Ectodermal cell (in vitro differentiated cells): ENCODE measurements around the gene JARID2. TPM values are rescaled to one million over a fixed set of nuclear protein-coding genes. Genes with fewer than 3 reads are reported as not detected.

Experiments
- H3K27ac ChIP-seq: 2 replicates; pipeline ENCODE4 v1.7.0; 2013; ENCODE audit warnings: mild to moderate bottlenecking, low read depth, low read length; ENCODE audit not compliant: insufficient read depth, poor library complexity, severe bottlenecking
- H3K27me3 ChIP-seq: 2 replicates; pipeline ENCODE4 v1.7.0; 2013; ENCODE audit warnings: mild to moderate bottlenecking, low read length; ENCODE audit not compliant: insufficient read depth, control insufficient read depth, poor library complexity, severe bottlenecking
- H3K36me3 ChIP-seq: one replicate; pipeline ENCODE4 v1.7.0; 2013; ENCODE audit warnings: low read length; ENCODE audit not compliant: control insufficient read depth, insufficient read depth
- H3K4me1 ChIP-seq: one replicate; pipeline ENCODE4 v1.7.0; 2013; ENCODE audit warnings: low read length; ENCODE audit not compliant: control insufficient read depth, insufficient read depth
- H3K4me3 ChIP-seq: 2 replicates; pipeline ENCODE4 v1.7.0; 2013; ENCODE audit warnings: low read depth, low read length, control low read depth; ENCODE audit not compliant: insufficient read depth
- H3K9me3 ChIP-seq: 2 replicates; pipeline ENCODE4 v1.7.0; 2013; ENCODE audit warnings: mild to moderate bottlenecking, low read length, moderate library complexity; ENCODE audit not compliant: control insufficient read depth
- WGBS, 2 experiments: methylation state at CpG; one replicate each; pipeline ENCODE4 v1.1.7; 2013; ENCODE audit warnings: missing lambda C conversion rate in 2 of 2; 5-methylcytosine and 5-hydroxymethylcytosine counted together
- polyA plus RNA-seq, 4 experiments: library from polyadenylated mRNA; stranded (reverse); fragments of 50-300 nt; gene quantifications; one replicate each; pipeline ENCODE4 v1.2.3, GENCODE V29; 2013

The JARID2 gene
- 51.0 TPM for polyA plus RNA-seq (2013, experiment 1 of 4)
- 55.7 TPM for polyA plus RNA-seq (2013, experiment 2 of 4)
- 38.3 TPM for polyA plus RNA-seq (2013, experiment 3 of 4)
- polyA plus RNA-seq (2013, experiment 4 of 4), result 43.5 TPM

- Histone ChIP-seq H3K4me1 (no peaks in the 10 kb centered on the region), H3K36me3 (no peaks in the 10 kb centered on the region), H3K27ac (peak within 1 kb of the TSS; percentile 73), H3K4me3 (peak within 1 kb of the TSS; percentile 54), H3K9me3 (no peaks in the 10 kb centered on the region), H3K27me3 (peaks cover 6% of the 10 kb centered on the region)
- WGBS, 2 experiments, result 0 to 1% methylated on average over 59 of the region's 59 CpGs
These were observed at the start of gene JARID2 for GRCh38 chr6:15245361-15246216. JARID2 (plus strand) TSS chr6:15246069; CDS start chr6:15246540, 471 bp downstream.

GRCh38 chr6:15200087-15200486 is 45.8 kb upstream of the JARID2 start:
- no peaks in the 10 kb centered on the region for H3K4me1 ChIP-seq
- 83 to 94% methylated on average over 4 to 5 of the region's 5 CpGs for WGBS, 2 experiments
- H3K27me3 ChIP-seq, result no peaks in the 10 kb centered on the region
- no peaks in the 10 kb centered on the region for H3K9me3 ChIP-seq
- H3K36me3 ChIP-seq, result no peaks in the 10 kb centered on the region
- H3K27ac ChIP-seq, result no peak overlapping the region
- H3K4me3 ChIP-seq, result no peak overlapping the region

- 86 to 90% methylated on average over 4 of the region's 4 CpGs for WGBS, 2 experiments
- Histone ChIP-seq H3K4me3 (no peak overlapping the region), H3K4me1 (no peaks in the 10 kb centered on the region), H3K27me3 (no peaks in the 10 kb centered on the region), H3K9me3 (no peaks in the 10 kb centered on the region), H3K27ac (no peak overlapping the region), H3K36me3 (no peaks in the 10 kb centered on the region)
These were observed 40.5 kb upstream of the JARID2 start for GRCh38 chr6:15205321-15205720.

GRCh38 chr6:15206887-15207286 is 39.0 kb upstream of the JARID2 start:
- no peaks in the 10 kb centered on the region for H3K27me3 ChIP-seq

GRCh38 chr6:15207923-15208322 is 37.9 kb upstream of the JARID2 start:
- no peaks in the 10 kb centered on the region for H3K27me3 ChIP-seq
- H3K9me3 ChIP-seq, result no peaks in the 10 kb centered on the region
- no peak overlapping the region for H3K27ac ChIP-seq
- H3K4me1 ChIP-seq, result no peaks in the 10 kb centered on the region
- 9 to 31% methylated on average over 3 of the region's 3 CpGs for WGBS, 2 experiments
- H3K4me3 ChIP-seq, result no peak overlapping the region
- H3K36me3 ChIP-seq, result no peaks in the 10 kb centered on the region

More at GRCh38 chr6:15206887-15207286, 39.0 kb upstream of the JARID2 start:
- H3K36me3 ChIP-seq, result no peaks in the 10 kb centered on the region
- no peak overlapping the region for H3K27ac ChIP-seq
- no peaks in the 10 kb centered on the region for H3K9me3 ChIP-seq
- WGBS, 2 experiments, result 86 to 96% methylated on average over 2 of the region's 2 CpGs
- no peaks in the 10 kb centered on the region for H3K4me1 ChIP-seq
- H3K4me3 ChIP-seq, result no peak overlapping the region

GRCh38 chr6:15213838-15214400 is 31.9 kb upstream of the JARID2 start:
- Histone ChIP-seq H3K27me3 (no peaks in the 10 kb centered on the region), H3K27ac (no peak overlapping the region), H3K9me3 (no peaks in the 10 kb centered on the region), H3K4me3 (no peak overlapping the region), H3K4me1 (no peaks in the 10 kb centered on the region), H3K36me3 (no peaks in the 10 kb centered on the region)
- 97% methylated on average over 7 of the region's 7 CpGs for WGBS, 2 experiments

- H3K36me3 ChIP-seq, result no peaks in the 10 kb centered on the region
- no peaks in the 10 kb centered on the region for H3K27me3 ChIP-seq
- no peak overlapping the region for H3K27ac ChIP-seq
- H3K4me3 ChIP-seq, result no peak overlapping the region
- no peaks in the 10 kb centered on the region for H3K9me3 ChIP-seq
- no peaks in the 10 kb centered on the region for H3K4me1 ChIP-seq
- WGBS, 2 experiments, result 91% methylated on average over 18 of the region's 18 CpGs
These were observed 27.5 kb upstream of the JARID2 start for GRCh38 chr6:15218401-15218800.

- Histone ChIP-seq H3K9me3 (no peaks in the 10 kb centered on the region), H3K27me3 (no peaks in the 10 kb centered on the region), H3K4me3 (no peak overlapping the region), H3K4me1 (no peaks in the 10 kb centered on the region), H3K36me3 (no peaks in the 10 kb centered on the region), H3K27ac (no peak overlapping the region)
- 93% methylated on average over 2 of the region's 2 CpGs for WGBS, 2 experiments
These were observed 25.8 kb upstream of the JARID2 start for GRCh38 chr6:15220062-15220461.

- Histone ChIP-seq H3K27ac (no peak overlapping the region), H3K4me3 (no peak overlapping the region), H3K4me1 (no peaks in the 10 kb centered on the region), H3K27me3 (no peaks in the 10 kb centered on the region), H3K9me3 (no peaks in the 10 kb centered on the region), H3K36me3 (no peaks in the 10 kb centered on the region)
- whole genome bisulfite sequencing, 2 experiments, result 83 to 88% methylated on average over 7 of the region's 7 CpGs
These were observed 18.0 kb upstream of the JARID2 start for GRCh38 chr6:15227827-15228318.

- 82 to 86% methylated on average over 3 of the region's 3 CpGs for WGBS, 2 experiments
- no peak overlapping the region for H3K27ac ChIP-seq
- H3K4me3 ChIP-seq, result no peak overlapping the region
- no peaks in the 10 kb centered on the region for H3K4me1 ChIP-seq
- no peaks in the 10 kb centered on the region for H3K36me3 ChIP-seq
- no peaks in the 10 kb centered on the region for H3K27me3 ChIP-seq
- H3K9me3 ChIP-seq, result no peaks in the 10 kb centered on the region
These were observed 15.0 kb upstream of the JARID2 start for GRCh38 chr6:15230827-15231226.
